ENCODE results near the gene DST.
"Not testable (repeated sequence)": the region's sequence is repeated elsewhere in the genome, so short reads cannot be mapped to it uniquely, and the experiment has no call there.

The DST gene

GRCh38 chr6:56571605-56572004, 71.1 kb downstream of the DST start:
- DNase-seq (ENCODE audit: low read depth) = no peak

- no peak for DNase-seq (ENCODE audit: low read depth)
Measured at GRCh38 chr6:56570413-56571359, 72.0 kb downstream of the DST start.

GRCh38 chr6:56567501-56567900, 75.2 kb downstream of the DST start:
- DNase-seq (ENCODE audit: low read depth) = no peak

DNA sequence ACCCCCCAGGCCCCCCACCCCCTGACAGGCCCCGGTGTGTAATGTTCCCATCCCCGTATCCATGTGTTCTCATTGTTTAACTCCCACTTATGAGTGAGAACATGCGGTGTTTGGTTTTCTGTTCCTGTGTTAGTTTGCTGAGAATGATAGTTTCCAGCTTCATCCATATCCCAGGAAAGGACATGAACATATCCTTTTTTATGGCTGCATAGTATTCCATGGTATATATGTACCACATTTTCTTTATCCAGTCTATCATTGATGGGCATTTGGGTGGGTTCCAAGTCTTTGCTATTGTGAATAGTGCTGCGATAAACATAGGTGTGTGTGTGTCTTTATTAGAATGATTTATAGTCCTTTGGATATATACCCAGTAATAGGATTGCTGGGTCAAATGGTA, 80.0 kb downstream of the DST start:
- not testable (repeated sequence) for DNase-seq (ENCODE audit: low read depth)

DNA sequence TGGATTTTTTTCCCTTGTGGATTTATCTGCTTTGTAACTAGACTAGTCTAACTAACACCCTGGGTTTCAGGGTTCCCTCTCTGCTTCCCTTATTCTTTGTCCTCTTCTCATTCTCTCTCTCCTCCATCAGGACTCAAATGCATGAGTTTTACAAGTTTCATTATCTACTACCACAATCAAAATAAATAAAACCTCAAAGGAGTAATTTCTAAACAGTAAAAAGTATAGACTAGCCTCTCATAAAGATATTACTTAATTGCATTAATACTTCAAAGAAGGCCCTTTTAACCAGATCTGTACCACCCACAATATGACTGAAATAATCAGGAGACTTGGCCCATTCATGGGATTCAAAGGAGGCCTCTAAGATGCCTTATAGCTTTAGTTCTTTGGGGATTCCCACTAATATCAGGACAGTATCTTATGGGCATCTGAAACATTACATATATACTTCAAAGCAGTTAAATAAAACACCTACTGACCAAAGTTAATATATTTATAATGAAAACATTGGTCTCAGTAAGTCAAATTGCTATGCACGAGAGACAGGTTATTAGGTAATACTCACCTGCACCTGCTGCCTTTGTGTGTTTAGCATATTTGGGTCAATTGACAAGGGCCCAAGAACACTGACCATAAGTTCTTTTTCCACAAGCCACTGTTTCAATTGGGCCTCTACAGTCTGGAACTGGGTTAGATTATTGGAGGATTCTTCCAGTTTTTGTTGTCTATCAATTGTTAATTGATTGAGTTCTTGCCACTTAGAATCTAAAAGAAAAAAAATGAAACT, 85.7 kb downstream of the DST start:
- no peak for DNase-seq (ENCODE audit: low read depth)

DNA sequence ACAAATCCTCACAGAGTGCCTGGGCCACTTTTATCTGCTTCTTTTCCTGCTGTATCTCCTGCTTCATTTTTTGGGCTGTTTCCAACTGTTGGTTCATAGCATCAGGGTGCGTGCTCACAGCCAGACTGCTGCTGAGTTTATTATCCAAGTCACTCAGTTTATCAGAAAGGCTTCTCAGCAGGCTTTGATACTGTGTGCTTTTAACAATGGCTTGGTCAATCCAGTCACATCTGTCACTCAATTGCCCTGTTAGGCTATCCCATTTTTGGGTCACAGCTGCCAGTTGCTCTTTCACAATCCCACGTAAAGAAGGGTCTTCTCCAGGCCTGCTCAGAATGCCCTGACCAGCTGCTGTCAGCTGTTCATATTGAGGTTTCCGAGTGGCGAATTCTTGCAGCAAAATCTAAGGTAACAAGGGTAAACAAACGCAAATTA, 87.2 kb downstream of the DST start:
- no peak for DNase-seq (ENCODE audit: low read depth)

- DNase-seq (ENCODE audit: low read depth) = no peak
Measured at GRCh38 chr6:56552187-56553130, 90.2 kb downstream of the DST start.

DNA sequence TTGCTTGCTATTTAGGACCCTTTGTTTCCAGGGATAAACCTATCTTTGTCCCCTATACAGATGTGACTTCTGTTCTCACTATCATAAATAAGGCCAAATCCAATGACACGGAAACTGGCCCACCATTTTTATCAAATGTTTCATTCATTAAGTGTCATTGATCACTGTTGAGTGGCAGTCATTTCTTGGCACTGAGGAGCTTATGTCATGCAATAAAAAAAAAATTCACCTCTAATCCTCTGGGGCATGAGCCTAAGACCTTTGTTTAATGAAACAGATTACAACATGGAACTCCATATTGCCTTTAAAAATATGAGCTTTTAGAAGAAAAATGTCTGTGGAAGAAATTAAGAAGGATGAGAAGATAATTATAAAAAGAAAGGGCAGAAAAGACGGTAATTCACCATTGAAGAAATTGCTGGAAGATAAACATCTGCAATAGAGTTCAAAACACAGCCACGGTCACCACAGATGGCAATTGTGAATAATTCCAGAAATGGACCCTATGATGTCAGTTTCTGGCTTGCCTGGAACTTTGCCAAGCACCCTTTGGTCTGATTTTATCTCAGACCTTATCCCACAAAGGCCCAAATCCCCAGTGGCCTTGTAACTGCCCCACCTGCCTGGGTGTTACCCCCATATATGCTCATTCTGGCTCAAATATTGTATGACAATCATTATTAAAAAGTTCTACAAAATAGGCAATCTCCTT, 91.1 kb downstream of the DST start:
- DNase-seq (ENCODE audit: low read depth) = no peak

DNA sequence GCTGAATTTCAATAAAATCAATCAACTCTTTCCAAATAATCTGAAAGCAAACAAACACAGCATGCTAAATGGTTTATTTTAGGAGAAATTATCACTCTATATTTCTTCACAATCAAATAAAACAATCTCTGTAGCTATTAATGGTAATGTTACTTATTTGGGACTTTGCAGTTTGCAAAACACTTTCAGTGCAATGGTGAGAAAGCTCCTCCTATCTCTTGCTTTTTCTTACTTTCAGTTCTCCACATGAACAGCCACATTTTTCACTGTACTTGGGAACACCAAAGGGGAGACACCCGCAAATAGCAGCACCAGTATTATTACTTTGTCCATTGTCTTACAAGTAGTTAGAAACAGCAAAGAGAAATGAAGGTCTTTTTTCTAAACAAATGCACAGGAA, 92.4 kb downstream of the DST start:
- no peak for DNase-seq (ENCODE audit: low read depth)

DNA sequence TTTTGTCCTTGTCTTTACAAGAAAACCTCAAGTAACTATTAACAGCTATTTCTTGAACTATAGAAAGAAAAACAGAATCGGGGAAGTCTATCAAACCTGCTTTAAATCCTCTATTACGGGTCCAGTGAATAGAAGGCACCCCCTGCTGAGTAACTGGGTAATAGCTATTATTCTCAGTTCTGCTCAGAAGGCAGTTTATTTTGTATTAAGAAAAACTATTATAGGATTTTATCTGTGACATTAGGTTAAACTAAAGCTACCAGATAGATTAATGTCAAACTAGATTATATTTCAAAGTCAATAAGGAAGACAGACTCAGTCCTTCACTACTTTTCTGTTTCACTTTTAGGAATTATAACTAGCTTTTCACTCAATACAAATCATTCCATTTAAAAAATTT, 93.7 kb downstream of the DST start:
- no peak for DNase-seq (ENCODE audit: low read depth)

DNA sequence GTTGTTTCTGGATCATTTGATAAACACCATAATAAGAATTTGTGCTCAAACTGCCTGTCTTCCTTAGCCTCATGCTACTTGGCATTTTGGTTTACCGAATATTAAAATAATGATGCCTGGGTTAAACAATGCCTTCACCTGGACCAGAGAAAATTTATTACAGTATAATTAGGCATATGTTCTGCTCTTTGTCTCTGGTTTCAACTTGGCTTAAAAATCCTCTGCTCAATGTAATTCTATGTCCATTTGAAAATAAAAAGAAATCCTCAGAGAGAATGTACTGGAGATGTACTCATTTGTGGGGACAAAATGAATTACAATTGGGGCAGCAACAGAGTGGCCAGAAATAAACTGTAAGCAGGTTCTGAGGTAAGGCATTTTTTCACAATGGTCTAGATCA, 95.0 kb downstream of the DST start:
- DNase-seq (ENCODE audit: low read depth) = no peak

GRCh38 chr6:56542364-56543331, 100.0 kb downstream of the DST start:
- peak; percentile 24 for DNase-seq (ENCODE audit: low read depth)

GRCh38 chr6:56541741-56542360, 100.8 kb downstream of the DST start:
- DNase-seq (ENCODE audit: low read depth) = no peak

DNA sequence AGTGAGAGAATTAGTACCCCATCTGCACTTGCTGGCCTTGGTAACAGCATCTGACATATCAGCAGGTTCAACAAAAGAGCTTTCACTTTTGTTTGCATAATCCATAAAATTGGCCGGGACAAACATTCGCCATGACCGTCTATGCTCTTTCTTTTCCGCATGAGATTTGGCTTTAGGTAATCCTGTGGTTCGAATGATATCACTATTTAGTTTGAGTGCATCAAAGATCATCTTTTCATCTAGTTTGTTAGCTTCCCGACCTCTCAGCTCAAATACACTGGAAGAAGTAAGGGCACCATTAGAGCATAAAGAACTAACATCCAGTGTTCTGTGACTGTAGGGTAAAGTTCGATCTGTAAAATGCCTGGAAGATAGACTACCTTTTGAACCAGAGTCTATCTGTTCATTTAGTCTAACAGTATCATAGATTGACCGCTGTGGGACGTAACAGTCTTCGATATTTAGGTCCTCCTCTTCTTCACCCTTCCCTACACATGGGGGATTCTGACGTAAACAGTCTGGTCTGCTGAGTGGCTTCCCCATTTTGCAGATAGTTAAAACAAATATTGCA, 101.6 kb downstream of the DST start:
- DNase-seq (ENCODE audit: low read depth) = no peak

DNA sequence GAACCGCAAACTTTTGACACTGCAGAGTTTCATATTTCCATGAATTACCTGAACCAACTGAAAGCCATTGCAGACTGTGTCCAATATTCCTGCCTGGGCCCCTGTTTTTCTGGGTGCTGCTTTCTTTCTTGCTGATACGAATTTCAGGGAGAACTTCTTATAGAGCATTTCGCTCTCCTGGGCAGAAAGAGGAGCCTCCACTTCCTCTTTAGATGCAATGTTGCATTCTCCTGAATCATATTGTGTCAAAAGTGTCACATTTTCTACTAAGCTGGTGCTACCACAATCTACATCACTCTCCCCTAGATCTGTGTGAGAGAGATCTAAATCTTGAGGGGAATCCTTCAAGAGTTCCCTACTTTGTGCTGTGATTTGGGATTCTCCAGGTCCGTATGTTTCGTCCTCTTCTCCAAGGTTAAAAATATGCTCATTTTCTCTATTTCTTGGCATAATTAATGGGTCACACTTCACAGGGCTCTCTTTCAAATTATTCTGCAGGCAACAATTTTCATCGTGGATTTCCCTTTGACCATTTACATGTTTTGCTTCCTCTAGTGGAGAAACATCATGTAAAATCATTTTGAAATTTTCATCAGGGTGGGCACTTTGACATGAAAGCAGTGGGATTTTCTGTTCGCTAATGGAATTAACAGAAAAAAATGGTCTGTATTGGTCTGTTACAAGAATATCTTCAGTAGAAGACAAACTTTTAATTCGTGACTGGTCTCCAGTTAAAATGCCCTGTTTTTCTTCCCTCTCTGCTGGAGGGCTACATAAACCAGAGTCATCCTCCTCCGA, 102.3 kb downstream of the DST start:
- DNase-seq (ENCODE audit: low read depth) = no peak

GRCh38 chr6:56539527-56540105, 103.1 kb downstream of the DST start:
- no peak for DNase-seq (ENCODE audit: low read depth)

- no peak for DNase-seq (ENCODE audit: low read depth)
Measured at GRCh38 chr6:56538851-56539250, 103.8 kb downstream of the DST start.

GRCh38 chr6:56537223-56537770, 105.4 kb downstream of the DST start:
- DNase-seq (ENCODE audit: low read depth) = no peak

All from activated T-cell treated with anti-CD3 and anti-CD28 coated beads for 1 hour (primary cell).